GM23248 (cell line): Measurements from ENCODE around the gene SAMD14.

Experiments used
- EZH2 ChIP-seq: fragments of 200-600 bp; sonication (generic); IDR thresholded peaks from 2 replicates; pipeline ENCODE4 v1.6.1; 2018; ENCODE audit warnings: antibody characterized with exemption, mild to moderate bottlenecking; ENCODE audit not compliant: insufficient read depth, poor library complexity, severe bottlenecking
- EZH2phosphoT487 ChIP-seq: fragments of 200-600 bp; sonication (generic); IDR thresholded peaks from 2 replicates; pipeline ENCODE4 v1.6.1; 2018; ENCODE audit warnings: antibody characterized with exemption, moderate library complexity, mild to moderate bottlenecking, low read depth; ENCODE audit not compliant: insufficient read depth

DNA sequence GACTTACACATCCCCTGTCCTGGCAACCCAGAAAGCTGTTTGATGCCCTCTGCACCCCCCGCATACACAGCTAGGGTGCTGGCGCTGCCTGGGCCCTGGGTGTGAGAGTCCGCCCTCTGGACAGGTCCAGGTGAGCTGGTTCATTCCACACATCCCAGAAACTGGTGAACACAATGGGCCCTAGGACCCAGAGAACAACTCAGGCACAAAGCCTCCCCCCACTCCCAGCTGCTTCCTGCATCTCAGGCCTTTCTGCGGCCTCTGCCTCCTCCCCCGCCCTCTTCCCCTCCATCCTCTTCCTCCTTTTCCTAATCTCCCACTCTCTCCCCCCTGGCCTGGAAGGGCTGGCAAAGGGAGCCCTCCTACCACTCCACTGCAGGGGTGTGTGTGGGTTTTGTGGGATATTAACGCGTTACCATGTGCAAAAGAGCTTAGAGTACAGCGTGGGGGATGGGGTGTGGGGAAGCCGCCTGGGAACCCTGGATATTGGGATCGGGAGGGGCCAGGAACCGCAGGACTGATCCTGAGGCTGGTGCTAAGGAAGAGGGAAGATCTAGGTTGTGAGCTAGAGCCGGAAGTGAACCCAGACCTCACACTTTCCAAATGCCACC is 22.1 kb upstream of the SAMD14 start:
- no peak for TF ChIP-seq EZH2
- no peak for TF ChIP-seq EZH2phosphoT487
